Astrocyte of the spinal cord (primary cell): ENCODE data around the gene EIPR1.

Experiments
- DNase-seq: peaks from one replicate; pipeline ENCODE4 v3.0.0; 2011; ENCODE audit warnings: low read depth, low spot score
- H3K4me3 ChIP-seq: 2 replicates; pipeline ENCODE4 v1.5.1; 2011; ENCODE audit warnings: low read depth, mild to moderate bottlenecking, low read length, moderate library complexity
- CTCF ChIP-seq: IDR thresholded peaks from 2 replicates; pipeline ENCODE4 v1.5.1; 2012; ENCODE audit warnings: low read depth, mild to moderate bottlenecking, low read length, inconsistent platforms
- in situ Hi-C: cut with HindIII; loops from 2 replicates; pipeline ENCODE4 v1.10.0; 2017; ENCODE audit warnings: low sequenced_read_pairs

The EIPR1 gene

DNA sequence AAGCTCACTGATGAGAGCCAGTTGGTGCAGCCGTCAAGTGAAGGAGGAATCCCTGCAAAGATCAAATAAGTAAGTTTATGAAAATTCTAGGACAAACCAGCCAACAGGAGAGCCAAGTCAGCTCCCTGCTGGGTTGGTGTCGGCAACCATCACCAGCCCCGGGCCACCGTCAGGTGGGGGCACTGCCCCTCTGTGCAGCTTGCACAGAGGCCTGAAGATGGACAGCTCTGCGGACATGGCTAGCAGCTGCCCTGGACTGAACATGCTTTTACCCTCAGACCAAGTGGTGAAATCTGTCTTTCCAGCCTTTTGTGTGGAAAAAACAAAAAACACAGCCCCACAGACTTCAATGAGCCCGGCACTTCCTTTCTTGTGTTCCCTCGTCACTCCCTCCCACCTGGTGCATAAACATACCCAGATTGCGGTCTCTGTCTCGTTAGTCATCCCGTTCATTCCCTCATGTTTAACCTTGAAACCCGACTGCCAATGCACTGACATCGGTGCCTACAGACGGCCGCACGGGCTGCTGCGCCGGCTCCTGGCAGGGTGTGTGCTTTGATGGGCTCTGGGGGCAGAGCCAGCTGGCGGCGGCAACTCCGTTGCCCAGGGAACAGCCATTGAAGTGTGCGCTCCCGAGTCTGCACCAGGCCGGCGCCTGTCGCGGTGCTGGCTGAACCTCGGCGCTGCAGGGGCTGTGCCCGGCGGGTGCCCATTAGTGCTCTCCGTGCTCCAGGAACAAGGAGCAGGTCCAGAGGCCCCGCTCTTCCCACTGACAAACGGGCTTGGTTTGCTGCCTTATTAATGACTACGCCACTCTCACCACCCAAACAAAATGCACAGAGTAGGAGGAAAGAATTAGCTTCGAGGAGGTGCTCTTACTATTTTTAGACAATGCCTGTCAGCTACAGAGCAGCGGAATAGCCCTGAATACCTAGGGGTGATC, 95.3 kb downstream of the EIPR1 start:
- DNase-seq: peak; percentile 72
- TF ChIP-seq CTCF: no peak
- H3K4me3 ChIP-seq: peak overlapping the region; percentile 3
- in situ Hi-C loops: no loop called here

DNA sequence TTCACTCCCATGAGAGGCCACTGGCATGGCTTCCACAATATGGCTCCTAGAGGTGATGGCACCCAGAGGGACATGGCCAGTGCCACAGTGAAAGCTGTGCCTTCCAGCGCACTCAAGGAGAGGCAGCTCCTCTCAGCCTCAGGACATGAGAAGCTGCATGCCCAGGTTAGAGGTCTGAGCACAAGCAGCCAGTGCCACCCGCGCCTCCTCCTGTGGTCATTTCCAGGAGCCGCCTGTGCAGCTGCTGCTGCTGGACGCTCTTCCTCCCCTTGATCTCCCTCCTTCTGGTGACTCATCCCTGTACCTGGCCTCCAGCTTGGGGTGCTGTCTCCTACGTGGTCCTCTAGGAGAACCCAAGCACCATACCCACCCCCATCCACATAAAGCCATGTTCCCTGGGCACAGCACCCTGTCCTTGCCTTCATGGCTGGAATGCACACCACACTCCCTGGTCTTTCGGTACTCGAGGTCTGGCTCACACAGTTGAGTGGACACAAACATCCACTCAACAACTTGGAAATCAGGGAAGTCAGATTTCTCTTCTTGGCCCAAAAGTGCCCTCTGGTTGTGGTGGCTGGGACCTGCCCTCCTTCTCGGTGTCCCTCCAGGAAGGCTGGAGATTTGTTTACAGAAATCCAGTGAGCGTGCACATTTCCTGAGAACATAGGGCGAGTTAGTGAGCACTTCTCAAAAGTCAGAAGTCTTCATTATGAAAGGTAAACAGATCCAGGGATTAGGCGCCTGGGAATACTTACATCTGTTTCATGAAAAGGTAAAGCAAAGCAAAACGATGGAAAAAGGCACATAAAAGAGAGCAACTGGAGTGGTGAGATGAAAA, 96.7 kb downstream of the EIPR1 start:
- DNase-seq: no peak
- TF ChIP-seq CTCF: no peak
- in situ Hi-C loops: no loop called here
- no peak overlapping the region for H3K4me3 ChIP-seq

GRCh38 chr2:3280197-3280596, 97.4 kb downstream of the EIPR1 start:
- in situ Hi-C loops: no loop called here
- H3K4me3 ChIP-seq: no peak overlapping the region
- DNase-seq: no peak
- TF ChIP-seq CTCF: no peak

GRCh38 chr2:3279236-3279960, 98.2 kb downstream of the EIPR1 start:
- H3K4me3 ChIP-seq: no peak overlapping the region
- no peak for DNase-seq
- in situ Hi-C loops: no loop called here
- no peak for TF ChIP-seq CTCF

- DNase-seq: no peak
- in situ Hi-C loops: no loop called here
- no peak overlapping the region for H3K4me3 ChIP-seq
- no peak for TF ChIP-seq CTCF
These were observed 98.9 kb downstream of the EIPR1 start for GRCh38 chr2:3278521-3279218.
